ENCODE data around the gene MAGEA3.

MAGEA3 gene

GRCh38 chrX:152738560-152738959, 40.0 kb downstream of the MAGEA3 start:
- no peaks in the 10 kb centered on the region for H3K4me1 ChIP-seq (ENCODE audit: control insufficient read depth in 1 of 2, insufficient read depth in 2 of 2, low read length in 2 of 2)
- no peak overlapping the region for H3K27ac ChIP-seq (ENCODE audit: low read length)
- H3K4me3 ChIP-seq (ENCODE audit: low read depth in 1 of 2, low read length in 2 of 2): no peak overlapping the region
- no peaks in the 10 kb centered on the region for H3K9me3 ChIP-seq (ENCODE audit: control insufficient read depth in 1 of 2, low read length in 2 of 2)
- no peaks in the 10 kb centered on the region for H3K27me3 ChIP-seq (ENCODE audit: low read depth, low read length)
- H3K36me3 ChIP-seq (ENCODE audit: control insufficient read depth in 1 of 2, insufficient read depth in 2 of 2, low read length in 2 of 2): no peaks in the 10 kb centered on the region
